GM23338 (cell line): ENCODE data around the gene ZDHHC6. TPM values are rescaled to one million over a fixed set of nuclear protein-coding genes. Genes with fewer than 3 reads are reported as not detected.

Experiments used
- ATAC-seq: fragments of 200-7000 bp; cut with Tn5 transposase; 3 replicates; pipeline ENCODE4 v1.9.1; 2020
- DNase-seq: peaks from one replicate; pipeline ENCODE4 v3.0.0-alpha.2; 2015; ENCODE audit warnings: low spot score
- H2AFZ ChIP-seq: fragments of 200-600 bp; sonication (generic); 2 replicates; pipeline ENCODE4 v1.8.0; 2016; ENCODE audit warnings: antibody characterized with exemption, mild to moderate bottlenecking, moderate library complexity
- H3F3A ChIP-seq: fragments of 200-600 bp; sonication (generic); replicated peaks from 2 replicates; pipeline ENCODE4 v1.8.0; 2017; ENCODE audit warnings: antibody characterized with exemption, mixed run types, low read depth
- H3K27ac ChIP-seq: fragments of 200-600 bp; sonication (generic); 2 replicates; pipeline ENCODE4 v1.6.1; 2016; ENCODE audit warnings: low read depth
- H3K27me3 ChIP-seq: fragments of 200-600 bp; sonication (generic); 2 replicates; pipeline ENCODE4 v1.8.0; 2016; ENCODE audit warnings: mild to moderate bottlenecking, mixed run types, moderate library complexity; ENCODE audit not compliant: insufficient read depth
- H3K36me3 ChIP-seq: fragments of 200-600 bp; sonication (generic); 2 replicates; pipeline ENCODE4 v1.8.0; 2016; ENCODE audit warnings: mild to moderate bottlenecking; ENCODE audit not compliant: insufficient read depth
- H3K4me1 ChIP-seq: fragments of 200-600 bp; sonication (generic); 2 replicates; pipeline ENCODE4 v1.8.0; 2016; ENCODE audit warnings: mild to moderate bottlenecking, moderate library complexity; ENCODE audit not compliant: insufficient read depth
- H3K4me2 ChIP-seq: fragments of 200-600 bp; sonication (generic); 2 replicates; pipeline ENCODE4 v1.7.1; 2017; ENCODE audit warnings: mixed run types
- H3K4me3 ChIP-seq: fragments of 200-600 bp; sonication (generic); 2 replicates; pipeline ENCODE4 v1.6.1; 2016; ENCODE audit warnings: mixed run types
- H3K79me2 ChIP-seq: fragments of 200-600 bp; sonication (generic); replicated peaks from 2 replicates; pipeline ENCODE4 v1.8.0; 2017; ENCODE audit warnings: mild to moderate bottlenecking; ENCODE audit not compliant: insufficient read depth
- H3K9me2 ChIP-seq: fragments of 200-600 bp; sonication (generic); 2 replicates; pipeline ENCODE4 v1.8.0; 2017; ENCODE audit not compliant: insufficient read depth
- H4K20me1 ChIP-seq: fragments of 200-600 bp; sonication (generic); replicated peaks from 2 replicates; pipeline ENCODE4 v1.8.0; 2017; ENCODE audit warnings: mild to moderate bottlenecking; ENCODE audit not compliant: insufficient read depth
- H3K27ac Mint-ChIP-seq: 2 replicates; pipeline ENCODE4 v1.8.0; 2020; ENCODE audit warnings: inconsistent platforms, mild to moderate bottlenecking, moderate library complexity, mixed read lengths
- H3K27me3 Mint-ChIP-seq: 3 replicates; pipeline ENCODE4 v1.8.0; 2022; ENCODE audit warnings: low read depth, mild to moderate bottlenecking, moderate library complexity, mixed read lengths, inconsistent platforms; ENCODE audit not compliant: insufficient read depth, poor library complexity
- H3K36me3 Mint-ChIP-seq: 3 replicates; pipeline ENCODE4 v1.8.0; 2021; ENCODE audit warnings: low read depth, mild to moderate bottlenecking, inconsistent platforms, moderate library complexity, mixed read lengths
- H3K4me1 Mint-ChIP-seq: 3 replicates; pipeline ENCODE4 v1.8.0; 2020; ENCODE audit warnings: mild to moderate bottlenecking, inconsistent platforms, mixed read lengths
- H3K4me3 Mint-ChIP-seq: 3 replicates; pipeline ENCODE4 v1.8.0; 2021; ENCODE audit warnings: moderate library complexity, mild to moderate bottlenecking, inconsistent platforms, mixed read lengths
- H3K9me3 Mint-ChIP-seq: 3 replicates; pipeline ENCODE4 v1.8.0; 2020; ENCODE audit warnings: moderate library complexity, mild to moderate bottlenecking, inconsistent platforms, mixed read lengths
- CREB1 ChIP-seq: fragments of 250-450 bp; sonication (Bioruptor Pico); IDR thresholded peaks from 2 replicates; pipeline ENCODE4 v1.5.0; 2020; ENCODE audit warnings: low read depth, mild to moderate bottlenecking, moderate library complexity
- EZH2 ChIP-seq: fragments of 200-600 bp; sonication (generic); IDR thresholded peaks from one replicate; pipeline ENCODE4 v1.8.0; 2017; ENCODE audit warnings: antibody characterized with exemption, mild to moderate bottlenecking, low read depth; ENCODE audit not compliant: unreplicated experiment
- EZH2phosphoT487 ChIP-seq: fragments of 200-600 bp; sonication (generic); IDR thresholded peaks from one replicate; pipeline ENCODE4 v1.8.1; 2018; ENCODE audit warnings: antibody characterized with exemption; ENCODE audit not compliant: unreplicated experiment
- JUNB ChIP-seq: IDR thresholded peaks from one replicate; pipeline ENCODE4 v1.6.1; 2016; ENCODE audit warnings: antibody characterized with exemption; ENCODE audit not compliant: unreplicated experiment
- NANOG ChIP-seq: IDR thresholded peaks from 2 replicates; pipeline ENCODE4 v1.6.1; 2016; ENCODE audit warnings: antibody characterized with exemption, borderline replicate concordance
- POLR2AphosphoS5 ChIP-seq: IDR thresholded peaks from 2 replicates; pipeline ENCODE4 v1.6.1; 2016; ENCODE audit warnings: antibody characterized with exemption, low read depth
- STAT1 ChIP-seq: IDR thresholded peaks from one replicate; pipeline ENCODE4 v1.6.1; 2016; ENCODE audit warnings: antibody characterized with exemption; ENCODE audit not compliant: unreplicated experiment
- ZNF114 ChIP-seq: fragments of 250-450 bp; sonication (Bioruptor Pico); IDR thresholded peaks from 2 replicates; pipeline ENCODE4 v1.5.0; 2020; ENCODE audit warnings: mild to moderate bottlenecking, moderate library complexity
- ZNF331 ChIP-seq: fragments of 250-450 bp; sonication (Bioruptor Pico); IDR thresholded peaks from 2 replicates; pipeline ENCODE4 v1.5.0; 2020; ENCODE audit warnings: low read depth, mild to moderate bottlenecking, moderate library complexity
- polyA plus RNA-seq: library from polyadenylated mRNA; unstranded; fragments of >200 nt; fragmentation: Nextera tagmentation; extraction: Ambion mirVana; gene quantifications from 2 replicates; pipeline ENCODE4 v1.2.1, GENCODE V29; 2016
- total RNA-seq: library from RNA; depleted of rRNA; stranded (reverse); fragments of >200 nt; shearing (Covaris generic); gene quantifications from 2 replicates; pipeline ENCODE4 v1.2.3, GENCODE V29; 2014
- TF ChIP-seq, protein P1 (sequence below): fragments of 250-450 bp; sonication (Bioruptor Pico); IDR thresholded peaks from 2 replicates; pipeline ENCODE4 v1.5.0; 2020; ENCODE audit warnings: mild to moderate bottlenecking, moderate library complexity
- TF ChIP-seq, protein P2 (sequence below): IDR thresholded peaks from one replicate; pipeline ENCODE4 v1.6.1; 2018; ENCODE audit warnings: antibody characterized with exemption; ENCODE audit not compliant: unreplicated experiment
- TF ChIP-seq, protein P3 (sequence below): IDR thresholded peaks from 2 replicates; pipeline ENCODE4 v1.6.1; 2016; ENCODE audit warnings: antibody characterized with exemption
- TF ChIP-seq, protein P4 (sequence below), 2 experiments: fragments of 200-600 bp in 1 of 2; sonication (generic) in 1 of 2; conservative IDR thresholded peaks; 2 replicates each; pipeline versions ENCODE4 v1.5.1 to v1.6.1; 2016 to 2017; ENCODE audit warnings: antibody characterized with exemption in 2 of 2, low read depth in 2 of 2, mild to moderate bottlenecking in 2 of 2, moderate library complexity in 1 of 2

The ZDHHC6 gene
- total and polyA plus RNA-seq, 2 experiments from 2014 or later = 24.6 to 33.7 TPM

DNA sequence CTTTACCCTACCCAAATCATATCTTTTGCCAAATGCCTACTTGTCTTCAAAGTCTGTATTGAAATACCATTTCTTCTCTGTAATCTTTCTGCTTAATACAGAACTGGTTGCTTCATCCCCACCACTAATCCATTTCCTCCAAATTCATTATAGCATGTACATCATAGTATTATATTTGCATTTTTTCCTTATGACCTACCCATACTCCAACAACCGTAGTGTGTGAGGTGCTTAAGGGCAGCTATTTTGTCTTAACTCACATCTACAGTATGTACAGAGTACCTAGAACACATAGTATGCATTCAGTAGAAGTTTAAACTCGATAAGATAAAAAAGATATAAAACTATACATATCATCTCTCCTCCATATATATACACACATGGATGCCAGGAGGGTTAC lies 49.1 kb downstream of the ZDHHC6 start:
- Histone ChIP-seq H3K9me2 (no peaks in the 10 kb centered on the region), H2AFZ (no peak overlapping the region), H3F3A (no peaks in the 10 kb centered on the region), H3K4me1 (no peaks in the 10 kb centered on the region), H3K27me3 (no peaks in the 10 kb centered on the region), H4K20me1 (no peaks in the 10 kb centered on the region), H3K4me2 (no peak overlapping the region), H3K4me3 (no peak overlapping the region), H3K27ac (no peak overlapping the region), H3K36me3 (no peaks in the 10 kb centered on the region), H3K79me2 (no peaks in the 10 kb centered on the region)
- no peaks in the 10 kb centered on the region for H3K4me1 Mint-ChIP-seq
- peaks cover 2% of the 10 kb centered on the region for H3K27me3 Mint-ChIP-seq
- ATAC-seq = no peak
- no peak for DNase-seq
- H3K4me3 Mint-ChIP-seq = no peak overlapping the region
- H3K36me3 Mint-ChIP-seq = no peaks in the 10 kb centered on the region
- no peaks in the 10 kb centered on the region for H3K9me3 Mint-ChIP-seq
- TF ChIP-seq, protein P1, sequence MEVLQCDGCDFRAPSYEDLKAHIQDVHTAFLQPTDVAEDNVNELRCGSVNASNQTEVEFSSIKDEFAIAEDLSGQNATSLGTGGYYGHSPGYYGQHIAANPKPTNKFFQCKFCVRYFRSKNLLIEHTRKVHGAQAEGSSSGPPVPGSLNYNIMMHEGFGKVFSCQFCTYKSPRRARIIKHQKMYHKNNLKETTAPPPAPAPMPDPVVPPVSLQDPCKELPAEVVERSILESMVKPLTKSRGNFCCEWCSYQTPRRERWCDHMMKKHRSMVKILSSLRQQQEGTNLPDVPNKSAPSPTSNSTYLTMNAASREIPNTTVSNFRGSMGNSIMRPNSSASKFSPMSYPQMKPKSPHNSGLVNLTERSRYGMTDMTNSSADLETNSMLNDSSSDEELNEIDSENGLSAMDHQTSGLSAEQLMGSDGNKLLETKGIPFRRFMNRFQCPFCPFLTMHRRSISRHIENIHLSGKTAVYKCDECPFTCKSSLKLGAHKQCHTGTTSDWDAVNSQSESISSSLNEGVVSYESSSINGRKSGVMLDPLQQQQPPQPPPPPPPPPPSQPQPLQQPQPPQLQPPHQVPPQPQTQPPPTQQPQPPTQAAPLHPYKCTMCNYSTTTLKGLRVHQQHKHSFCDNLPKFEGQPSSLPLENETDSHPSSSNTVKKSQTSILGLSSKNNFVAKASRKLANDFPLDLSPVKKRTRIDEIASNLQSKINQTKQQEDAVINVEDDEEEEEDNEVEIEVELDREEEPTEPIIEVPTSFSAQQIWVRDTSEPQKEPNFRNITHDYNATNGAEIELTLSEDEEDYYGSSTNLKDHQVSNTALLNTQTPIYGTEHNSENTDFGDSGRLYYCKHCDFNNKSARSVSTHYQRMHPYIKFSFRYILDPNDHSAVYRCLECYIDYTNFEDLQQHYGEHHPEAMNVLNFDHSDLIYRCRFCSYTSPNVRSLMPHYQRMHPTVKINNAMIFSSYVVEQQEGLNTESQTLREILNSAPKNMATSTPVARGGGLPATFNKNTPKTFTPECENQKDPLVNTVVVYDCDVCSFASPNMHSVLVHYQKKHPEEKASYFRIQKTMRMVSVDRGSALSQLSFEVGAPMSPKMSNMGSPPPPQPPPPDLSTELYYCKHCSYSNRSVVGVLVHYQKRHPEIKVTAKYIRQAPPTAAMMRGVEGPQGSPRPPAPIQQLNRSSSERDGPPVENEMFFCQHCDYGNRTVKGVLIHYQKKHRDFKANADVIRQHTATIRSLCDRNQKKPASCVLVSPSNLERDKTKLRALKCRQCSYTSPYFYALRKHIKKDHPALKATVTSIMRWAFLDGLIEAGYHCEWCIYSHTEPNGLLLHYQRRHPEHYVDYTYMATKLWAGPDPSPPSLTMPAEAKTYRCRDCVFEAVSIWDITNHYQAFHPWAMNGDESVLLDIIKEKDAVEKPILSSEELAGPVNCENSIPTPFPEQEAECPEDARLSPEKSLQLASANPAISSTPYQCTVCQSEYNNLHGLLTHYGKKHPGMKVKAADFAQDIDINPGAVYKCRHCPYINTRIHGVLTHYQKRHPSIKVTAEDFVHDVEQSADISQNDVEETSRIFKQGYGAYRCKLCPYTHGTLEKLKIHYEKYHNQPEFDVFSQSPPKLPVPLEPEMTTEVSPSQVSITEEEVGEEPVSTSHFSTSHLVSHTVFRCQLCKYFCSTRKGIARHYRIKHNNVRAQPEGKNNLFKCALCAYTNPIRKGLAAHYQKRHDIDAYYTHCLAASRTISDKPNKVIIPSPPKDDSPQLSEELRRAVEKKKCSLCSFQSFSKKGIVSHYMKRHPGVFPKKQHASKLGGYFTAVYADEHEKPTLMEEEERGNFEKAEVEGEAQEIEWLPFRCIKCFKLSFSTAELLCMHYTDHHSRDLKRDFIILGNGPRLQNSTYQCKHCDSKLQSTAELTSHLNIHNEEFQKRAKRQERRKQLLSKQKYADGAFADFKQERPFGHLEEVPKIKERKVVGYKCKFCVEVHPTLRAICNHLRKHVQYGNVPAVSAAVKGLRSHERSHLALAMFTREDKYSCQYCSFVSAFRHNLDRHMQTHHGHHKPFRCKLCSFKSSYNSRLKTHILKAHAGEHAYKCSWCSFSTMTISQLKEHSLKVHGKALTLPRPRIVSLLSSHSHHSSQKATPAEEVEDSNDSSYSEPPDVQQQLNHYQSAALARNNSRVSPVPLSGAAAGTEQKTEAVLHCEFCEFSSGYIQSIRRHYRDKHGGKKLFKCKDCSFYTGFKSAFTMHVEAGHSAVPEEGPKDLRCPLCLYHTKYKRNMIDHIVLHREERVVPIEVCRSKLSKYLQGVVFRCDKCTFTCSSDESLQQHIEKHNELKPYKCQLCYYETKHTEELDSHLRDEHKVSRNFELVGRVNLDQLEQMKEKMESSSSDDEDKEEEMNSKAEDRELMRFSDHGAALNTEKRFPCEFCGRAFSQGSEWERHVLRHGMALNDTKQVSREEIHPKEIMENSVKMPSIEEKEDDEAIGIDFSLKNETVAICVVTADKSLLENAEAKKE (CRISPR knock-in tag) = no peak
- TF ChIP-seq CREB1 (CRISPR knock-in tag) = no peak
- no peak for TF ChIP-seq EZH2phosphoT487
- no peak for TF ChIP-seq JUNB
- TF ChIP-seq, protein P2, sequence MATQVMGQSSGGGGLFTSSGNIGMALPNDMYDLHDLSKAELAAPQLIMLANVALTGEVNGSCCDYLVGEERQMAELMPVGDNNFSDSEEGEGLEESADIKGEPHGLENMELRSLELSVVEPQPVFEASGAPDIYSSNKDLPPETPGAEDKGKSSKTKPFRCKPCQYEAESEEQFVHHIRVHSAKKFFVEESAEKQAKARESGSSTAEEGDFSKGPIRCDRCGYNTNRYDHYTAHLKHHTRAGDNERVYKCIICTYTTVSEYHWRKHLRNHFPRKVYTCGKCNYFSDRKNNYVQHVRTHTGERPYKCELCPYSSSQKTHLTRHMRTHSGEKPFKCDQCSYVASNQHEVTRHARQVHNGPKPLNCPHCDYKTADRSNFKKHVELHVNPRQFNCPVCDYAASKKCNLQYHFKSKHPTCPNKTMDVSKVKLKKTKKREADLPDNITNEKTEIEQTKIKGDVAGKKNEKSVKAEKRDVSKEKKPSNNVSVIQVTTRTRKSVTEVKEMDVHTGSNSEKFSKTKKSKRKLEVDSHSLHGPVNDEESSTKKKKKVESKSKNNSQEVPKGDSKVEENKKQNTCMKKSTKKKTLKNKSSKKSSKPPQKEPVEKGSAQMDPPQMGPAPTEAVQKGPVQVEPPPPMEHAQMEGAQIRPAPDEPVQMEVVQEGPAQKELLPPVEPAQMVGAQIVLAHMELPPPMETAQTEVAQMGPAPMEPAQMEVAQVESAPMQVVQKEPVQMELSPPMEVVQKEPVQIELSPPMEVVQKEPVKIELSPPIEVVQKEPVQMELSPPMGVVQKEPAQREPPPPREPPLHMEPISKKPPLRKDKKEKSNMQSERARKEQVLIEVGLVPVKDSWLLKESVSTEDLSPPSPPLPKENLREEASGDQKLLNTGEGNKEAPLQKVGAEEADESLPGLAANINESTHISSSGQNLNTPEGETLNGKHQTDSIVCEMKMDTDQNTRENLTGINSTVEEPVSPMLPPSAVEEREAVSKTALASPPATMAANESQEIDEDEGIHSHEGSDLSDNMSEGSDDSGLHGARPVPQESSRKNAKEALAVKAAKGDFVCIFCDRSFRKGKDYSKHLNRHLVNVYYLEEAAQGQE = no peak
- TF ChIP-seq, protein P3, sequence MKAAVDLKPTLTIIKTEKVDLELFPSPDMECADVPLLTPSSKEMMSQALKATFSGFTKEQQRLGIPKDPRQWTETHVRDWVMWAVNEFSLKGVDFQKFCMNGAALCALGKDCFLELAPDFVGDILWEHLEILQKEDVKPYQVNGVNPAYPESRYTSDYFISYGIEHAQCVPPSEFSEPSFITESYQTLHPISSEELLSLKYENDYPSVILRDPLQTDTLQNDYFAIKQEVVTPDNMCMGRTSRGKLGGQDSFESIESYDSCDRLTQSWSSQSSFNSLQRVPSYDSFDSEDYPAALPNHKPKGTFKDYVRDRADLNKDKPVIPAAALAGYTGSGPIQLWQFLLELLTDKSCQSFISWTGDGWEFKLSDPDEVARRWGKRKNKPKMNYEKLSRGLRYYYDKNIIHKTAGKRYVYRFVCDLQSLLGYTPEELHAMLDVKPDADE = no peak
- TF ChIP-seq EZH2 = no peak
- no peak for TF ChIP-seq STAT1
- TF ChIP-seq NANOG = no peak
- TF ChIP-seq, protein P4, sequence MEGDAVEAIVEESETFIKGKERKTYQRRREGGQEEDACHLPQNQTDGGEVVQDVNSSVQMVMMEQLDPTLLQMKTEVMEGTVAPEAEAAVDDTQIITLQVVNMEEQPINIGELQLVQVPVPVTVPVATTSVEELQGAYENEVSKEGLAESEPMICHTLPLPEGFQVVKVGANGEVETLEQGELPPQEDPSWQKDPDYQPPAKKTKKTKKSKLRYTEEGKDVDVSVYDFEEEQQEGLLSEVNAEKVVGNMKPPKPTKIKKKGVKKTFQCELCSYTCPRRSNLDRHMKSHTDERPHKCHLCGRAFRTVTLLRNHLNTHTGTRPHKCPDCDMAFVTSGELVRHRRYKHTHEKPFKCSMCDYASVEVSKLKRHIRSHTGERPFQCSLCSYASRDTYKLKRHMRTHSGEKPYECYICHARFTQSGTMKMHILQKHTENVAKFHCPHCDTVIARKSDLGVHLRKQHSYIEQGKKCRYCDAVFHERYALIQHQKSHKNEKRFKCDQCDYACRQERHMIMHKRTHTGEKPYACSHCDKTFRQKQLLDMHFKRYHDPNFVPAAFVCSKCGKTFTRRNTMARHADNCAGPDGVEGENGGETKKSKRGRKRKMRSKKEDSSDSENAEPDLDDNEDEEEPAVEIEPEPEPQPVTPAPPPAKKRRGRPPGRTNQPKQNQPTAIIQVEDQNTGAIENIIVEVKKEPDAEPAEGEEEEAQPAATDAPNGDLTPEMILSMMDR (conservative IDR thresholded peaks at IDR 0.05; ENCODE audit: low read depth in 2 of 2) = no peak
- no peak for TF ChIP-seq ZNF331 (CRISPR knock-in tag)
- TF ChIP-seq POLR2AphosphoS5 = no peak
- TF ChIP-seq ZNF114 (CRISPR knock-in tag) = no peak
- no peak overlapping the region for H3K27ac Mint-ChIP-seq
